T-helper 2 cell treated with Interferon-gamma antibody and Interleukin-4, amounts not matched to agents 100 ng/mL and 5 ng/mL, for 36 hours (primary cell): ENCODE measurements around the gene IFNL4. TPM values are rescaled to one million over a fixed set of nuclear protein-coding genes. Genes with fewer than 3 reads are reported as not detected.
"Not testable (repeated sequence)": the region's sequence is repeated elsewhere in the genome, so short reads cannot be mapped to it uniquely, and the experiment has no call there.

Source experiments
- intact Hi-C: fragments of 100-400 bp; cut with micrococcal nuclease; formaldehyde crosslinking; loops from one replicate; pipeline ENCODE4 v1.15.1; 2023
- total RNA-seq: library from RNA; stranded (reverse); gene quantifications from 2 replicates; pipeline ENCODE4 v1.2.3, GENCODE V29; 2022

The IFNL4 gene
- not detected in 2 replicates for total RNA-seq

DNA sequence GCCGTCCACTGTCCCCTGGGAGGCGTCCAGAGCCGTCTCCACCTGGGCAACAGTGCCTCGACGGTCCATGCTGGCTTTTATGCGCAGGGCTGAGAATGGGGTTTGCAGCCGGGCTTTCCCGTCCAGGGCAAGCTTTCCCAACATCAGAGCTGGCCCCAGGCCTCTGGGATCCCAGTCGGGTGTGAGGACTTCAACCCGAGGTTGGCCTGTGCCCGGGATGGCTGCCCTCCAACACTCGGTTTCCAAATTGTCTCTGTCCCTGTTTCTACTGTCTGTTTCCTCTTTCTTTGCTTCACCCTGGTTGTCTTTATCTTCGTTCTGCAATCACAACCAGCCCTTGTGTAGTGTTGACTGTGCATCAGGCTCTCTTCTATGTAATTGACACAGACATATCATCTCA, at the start of gene IFNL4:
Gene IFNL4, minus strand, starts transcription at position 51 of the 400 bp plus-strand sequence.
- intact Hi-C loops, result no loop called here

DNA sequence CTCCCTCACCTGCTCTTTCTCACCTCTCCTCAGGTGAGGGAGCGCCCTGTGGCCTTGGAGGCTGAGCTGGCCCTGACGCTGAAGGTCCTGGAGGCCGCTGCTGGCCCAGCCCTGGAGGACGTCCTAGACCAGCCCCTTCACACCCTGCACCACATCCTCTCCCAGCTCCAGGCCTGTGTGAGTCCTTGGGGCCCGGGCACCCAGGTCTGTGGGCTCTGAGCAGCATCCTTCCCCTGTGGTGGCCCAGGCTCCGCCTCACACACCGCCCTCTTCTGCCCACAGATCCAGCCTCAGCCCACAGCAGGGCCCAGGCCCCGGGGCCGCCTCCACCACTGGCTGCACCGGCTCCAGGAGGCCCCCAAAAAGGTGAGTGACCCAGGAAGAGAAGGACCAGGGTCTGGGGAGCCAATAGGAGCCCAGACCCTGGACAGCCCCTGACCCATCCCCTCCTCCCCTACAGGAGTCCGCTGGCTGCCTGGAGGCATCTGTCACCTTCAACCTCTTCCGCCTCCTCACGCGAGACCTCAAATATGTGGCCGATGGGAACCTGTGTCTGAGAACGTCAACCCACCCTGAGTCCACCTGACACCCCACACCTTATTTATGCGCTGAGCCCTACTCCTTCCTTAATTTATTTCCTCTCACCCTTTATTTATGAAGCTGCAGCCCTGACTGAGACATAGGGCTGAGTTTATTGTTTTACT, 49.4 kb upstream of the IFNL4 start:
- intact Hi-C loops, result loop anchor here (2.0 kb wide), 1 partner anchor 23 kb away; the partner anchor contains the start of gene LRFN1

DNA sequence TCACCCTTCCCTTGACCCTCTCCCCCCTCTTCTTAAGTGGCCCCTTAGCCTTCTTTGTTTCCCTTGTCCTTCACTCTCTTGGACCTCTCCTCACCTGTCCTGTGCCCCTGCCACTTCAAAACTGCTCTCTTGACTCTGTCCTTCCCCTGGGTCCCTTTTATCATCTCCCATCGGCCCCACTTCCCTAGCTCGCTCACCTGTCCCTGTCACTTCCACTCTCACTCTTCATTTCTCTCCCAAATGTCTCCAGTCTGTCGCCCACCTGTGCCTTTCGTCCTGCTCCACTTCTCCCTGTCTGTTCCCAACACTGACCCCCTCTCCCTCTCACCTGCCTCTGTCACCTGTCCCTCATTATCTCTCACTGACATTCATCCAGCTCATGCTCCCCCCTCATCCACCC, 48.2 kb upstream of the IFNL4 start:
- intact Hi-C loops, result no loop called here

GRCh38 chr19:39296055-39296645, 47.5 kb upstream of the IFNL4 start, which contains the start of gene IFNL1:
Gene IFNL1, plus strand, starts transcription at chr19:39296407. Its CDS starts 15 bp downstream, at chr19:39296422.
- intact Hi-C loops, result no loop called here

DNA sequence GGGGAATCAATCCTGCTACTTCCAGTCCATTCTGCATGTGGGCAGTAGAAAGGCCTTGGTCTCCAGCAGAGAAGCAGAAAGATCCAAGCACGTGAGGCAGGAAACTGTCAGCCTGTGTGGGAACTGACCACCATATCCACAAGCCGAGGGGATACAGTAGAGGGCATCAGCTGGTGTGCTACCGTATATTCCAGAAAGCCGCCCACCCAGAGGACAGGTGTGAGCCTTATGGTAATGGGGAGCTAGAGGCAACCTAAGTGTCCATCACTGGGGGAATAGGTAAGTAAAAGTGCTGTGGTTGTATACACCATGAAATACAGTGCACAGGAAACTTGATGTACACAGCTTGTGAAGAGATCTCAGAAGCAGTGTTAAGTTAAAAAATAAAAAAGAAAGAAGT, 44.7 kb upstream of the IFNL4 start:
- intact Hi-C loops, result no loop called here

- intact Hi-C loops, result no loop called here
These were observed 35.4 kb upstream of the IFNL4 start for GRCh38 chr19:39284032-39284431.

GRCh38 chr19:39282021-39282420, 33.4 kb upstream of the IFNL4 start:
- intact Hi-C loops, result no loop called here

- intact Hi-C loops, result no loop called here
These were observed 28.9 kb upstream of the IFNL4 start for GRCh38 chr19:39277598-39277997.

DNA sequence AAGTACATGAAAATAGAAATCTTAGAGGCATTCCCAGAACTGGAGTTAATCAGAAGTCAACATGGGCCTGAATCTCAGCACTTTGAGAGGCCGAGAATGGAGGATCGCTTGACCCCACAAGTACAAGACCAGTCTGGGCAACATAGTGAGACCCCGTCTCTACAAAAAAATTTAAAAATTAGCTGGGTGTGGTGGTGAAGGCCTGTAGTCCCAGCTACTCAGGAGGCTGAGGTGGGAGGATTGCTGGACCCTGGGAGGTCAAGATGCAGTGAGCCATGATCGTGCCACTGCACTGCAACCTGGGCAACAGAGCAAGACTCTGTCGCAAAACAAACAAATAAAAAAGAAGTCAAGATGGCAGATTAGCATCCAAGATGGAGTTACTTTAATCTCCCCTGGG, 28.1 kb upstream of the IFNL4 start:
- intact Hi-C loops, result no loop called here

DNA sequence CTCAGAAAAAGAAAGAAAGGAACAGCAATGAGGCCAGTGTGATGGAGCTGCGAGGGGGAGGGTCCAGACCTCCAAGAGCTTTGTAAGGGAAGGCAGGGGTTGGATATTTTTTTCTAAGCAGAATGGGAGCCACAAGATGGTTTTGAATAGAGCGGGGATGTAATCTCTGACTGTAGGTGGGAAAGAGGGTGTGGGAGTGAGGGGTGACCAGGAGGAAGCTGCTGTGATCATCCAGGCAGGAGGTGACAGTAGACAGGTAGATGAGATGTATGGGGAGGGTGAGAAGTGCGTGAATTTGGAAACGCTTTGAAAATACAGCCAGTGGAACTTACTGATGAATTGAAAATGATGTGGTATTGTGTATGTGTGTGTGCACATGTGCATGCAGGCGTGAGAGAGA, 26.9 kb upstream of the IFNL4 start:
- intact Hi-C loops, result no loop called here

DNA sequence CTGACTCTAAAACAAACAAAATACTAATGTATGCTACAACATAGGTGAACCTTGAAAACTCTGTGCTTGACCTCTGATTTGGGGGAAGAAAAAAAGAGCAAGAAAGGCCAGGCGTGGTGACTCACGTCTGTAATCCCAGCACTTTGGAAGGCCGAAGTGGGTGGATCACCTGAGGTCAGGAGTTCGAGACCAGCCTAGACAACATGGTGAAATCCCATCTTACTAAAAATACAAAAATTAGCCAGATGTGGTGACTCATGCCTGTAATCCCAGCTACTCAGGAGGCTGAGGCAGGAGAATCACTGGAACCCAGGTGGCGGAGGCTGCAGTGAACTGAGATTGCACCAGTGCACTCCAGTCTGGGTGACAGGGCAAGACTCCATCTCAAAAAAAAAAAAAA, 25.2 kb upstream of the IFNL4 start:
- intact Hi-C loops, result not testable (repeated sequence)

DNA sequence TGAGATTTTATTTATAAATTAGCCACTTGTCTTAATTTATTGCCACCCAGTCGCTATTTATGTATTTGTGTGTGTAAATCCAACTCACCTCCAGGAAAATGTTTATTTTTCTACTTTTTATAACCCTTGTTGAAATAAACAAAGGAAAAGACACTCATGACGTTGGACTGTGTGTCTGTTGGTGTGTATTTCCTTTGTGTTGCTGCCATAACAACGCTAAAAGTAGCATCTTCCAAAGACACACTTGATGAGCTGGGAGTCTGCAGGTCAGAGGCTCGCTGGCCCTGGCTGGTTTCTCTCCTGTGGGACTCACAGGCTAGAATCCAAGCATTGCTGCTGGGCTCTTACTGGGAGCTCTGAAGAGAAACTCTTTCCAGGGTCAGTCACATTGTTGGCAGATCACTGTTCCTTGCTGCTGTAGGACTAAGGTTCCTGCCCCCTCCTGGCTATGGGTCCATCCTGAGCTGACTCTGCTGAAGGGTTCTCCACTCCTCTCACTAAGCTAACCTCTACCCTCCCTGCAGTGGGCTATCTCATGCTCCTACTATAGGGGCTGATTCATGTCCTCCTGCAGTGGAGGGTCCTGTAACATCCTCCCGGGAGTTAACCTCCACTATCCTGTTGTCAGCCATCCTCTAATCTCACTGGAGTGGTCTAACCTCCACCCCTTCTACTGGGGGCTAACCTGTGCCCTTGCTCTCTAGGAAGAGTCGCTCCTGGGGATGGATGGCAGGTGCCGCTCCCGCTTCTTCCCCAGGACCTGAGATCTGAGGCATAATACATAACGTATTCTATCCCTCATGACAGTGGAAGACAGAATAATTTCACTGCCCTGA, 21.6 kb upstream of the IFNL4 start:
- intact Hi-C loops, result no loop called here

GRCh38 chr19:39269369-39269768, 20.7 kb upstream of the IFNL4 start:
- intact Hi-C loops, result not testable (repeated sequence)

DNA sequence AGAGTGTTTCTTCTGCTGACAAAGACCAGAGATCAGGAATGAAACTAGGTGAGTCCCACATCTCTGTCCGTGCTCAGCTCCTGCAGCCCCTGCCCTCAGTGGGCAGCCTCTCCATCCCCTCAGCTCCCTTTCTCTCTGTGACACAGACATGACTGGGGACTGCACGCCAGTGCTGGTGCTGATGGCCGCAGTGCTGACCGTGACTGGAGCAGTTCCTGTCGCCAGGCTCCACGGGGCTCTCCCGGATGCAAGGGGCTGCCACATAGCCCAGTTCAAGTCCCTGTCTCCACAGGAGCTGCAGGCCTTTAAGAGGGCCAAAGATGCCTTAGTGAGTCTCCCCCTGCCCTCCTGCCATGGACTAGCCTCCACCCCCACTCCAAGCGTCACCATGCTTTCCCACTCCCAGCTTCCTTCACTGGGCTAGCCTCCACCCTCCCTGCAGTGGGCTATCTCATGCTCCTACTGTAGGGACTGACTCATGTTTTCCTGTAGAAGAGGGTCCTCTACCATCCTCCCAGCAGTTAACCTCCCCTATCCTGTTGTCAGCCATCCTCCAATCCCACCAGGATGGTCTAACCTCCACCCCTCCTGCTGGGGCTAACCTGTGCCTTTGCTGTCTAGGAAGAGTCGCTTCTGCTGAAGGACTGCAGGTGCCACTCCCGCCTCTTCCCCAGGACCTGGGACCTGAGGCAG, 20.0 kb upstream of the IFNL4 start:
- intact Hi-C loops, result not testable (repeated sequence)

GRCh38 chr19:39268085-39268484, 19.4 kb upstream of the IFNL4 start, which contains the start of gene IFNL2:
Gene IFNL2, plus strand, starts transcription at chr19:39268396. Its CDS starts 173 bp downstream, at chr19:39268569.
- intact Hi-C loops, result not testable (repeated sequence)

GRCh38 chr19:39265321-39265916, 16.8 kb upstream of the IFNL4 start:
- intact Hi-C loops, result no loop called here

- intact Hi-C loops, result no loop called here
These were observed 15.9 kb upstream of the IFNL4 start for GRCh38 chr19:39264306-39265290.

DNA sequence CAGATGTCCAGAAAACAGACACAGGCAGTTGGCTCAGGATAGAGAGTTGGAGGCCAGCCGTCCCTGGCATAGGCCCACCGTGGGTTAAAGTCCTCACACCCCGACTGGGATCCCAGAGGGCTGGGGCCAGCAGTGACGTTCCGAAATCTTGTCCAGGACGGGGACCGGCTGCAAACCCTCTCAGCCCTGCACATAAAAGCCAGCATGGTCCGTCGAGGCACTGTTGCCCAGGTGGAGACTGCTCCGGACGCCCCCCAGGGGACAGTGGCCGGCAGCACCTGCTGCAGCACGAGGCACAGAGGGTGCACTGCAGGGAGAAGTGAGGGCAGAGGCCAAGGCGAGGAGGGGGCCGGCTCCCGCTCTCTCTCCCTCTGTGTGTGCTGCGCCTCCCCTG, 15.3 kb upstream of the IFNL4 start:
- intact Hi-C loops, result no loop called here

GRCh38 chr19:39262496-39262895, 13.8 kb upstream of the IFNL4 start:
- intact Hi-C loops, result no loop called here

- intact Hi-C loops, result no loop called here
These were observed 13.0 kb upstream of the IFNL4 start for GRCh38 chr19:39261704-39262103.
